ENCODE measurements around the gene PRDX1. TPM values are rescaled to one million over a fixed set of nuclear protein-coding genes. Genes with fewer than 3 reads are reported as not detected.
"Not testable (repeated sequence)": the region's sequence is repeated elsewhere in the genome, so short reads cannot be mapped to it uniquely, and the experiment has no call there.

PRDX1 gene
- total RNA-seq, 5 donors from 2014 or later (not counting 1 experiment from before 2014, with no cell fraction given), result 59.3 to 156 (median 151) TPM

DNA sequence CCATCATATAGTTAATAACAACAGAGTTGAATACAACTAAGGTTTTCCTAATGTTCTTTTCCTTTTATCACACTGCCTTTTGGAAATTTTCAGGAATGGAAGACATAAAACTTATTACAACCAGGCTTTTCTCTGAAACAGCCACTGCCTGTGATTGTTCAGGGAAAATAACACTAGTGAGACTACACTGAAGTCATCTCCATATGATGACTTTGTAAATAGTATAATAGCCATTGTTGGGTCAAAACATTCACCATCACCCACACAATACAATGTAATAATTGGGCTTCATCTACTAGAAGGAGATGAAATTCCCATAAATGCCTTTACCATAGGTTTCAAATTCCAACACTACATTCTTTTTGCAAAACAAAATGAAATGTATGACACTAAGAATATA, 35.7 kb downstream of the PRDX1 start:
- Histone ChIP-seq H3K27me3 (replicated peaks in 1 of 2; ENCODE audit: control insufficient read depth in 2 of 2, extremely low read depth in 1 of 2, insufficient read depth in 2 of 2, low read length in 1 of 2) (no peaks in the 10 kb centered on the region), H3K36me3 (ENCODE audit: control insufficient read depth in 2 of 2, extremely low read depth in 1 of 2, insufficient read depth in 1 of 2, low read length in 1 of 2) (no peaks in the 10 kb centered on the region), H3K4me3 (ENCODE audit: control insufficient read depth in 1 of 2, extremely low read depth in 1 of 2, low read length in 1 of 2) (no peak overlapping the region), H3K27ac (ENCODE audit: low read length) (no peak overlapping the region), H3K4me1 (ENCODE audit: control insufficient read depth in 1 of 2, extremely low read depth in 1 of 2, insufficient read depth in 2 of 2, low read length in 2 of 2) (peaks cover 0 to 14% of the 10 kb centered on the region in 2 experiments), H3K9me3 (no peaks in the 10 kb centered on the region)
- ChIA-PET CTCF (interaction anchor here (0.6 to 1.0 kb wide), 3 partner anchors 13 to 728 kb away, joined by 3 read pairs; no protein-coding TSS in a partner anchor), POLR2A (interaction anchor here in 1 of 2 donors (0.6 to 0.7 kb wide), 2 partner anchors 782 to 1820 kb away, joined by 3 to 6 read pairs; no protein-coding TSS in a partner anchor)
- no peaks in the 10 kb centered on the region for H3K27me3 Mint-ChIP-seq
- H3K4me1 Mint-ChIP-seq, result peaks cover 6 to 10% (median 6%) of the 10 kb centered on the region in 3 donors
- H3K4me3 Mint-ChIP-seq, result no peak overlapping the region
- no peaks in the 10 kb centered on the region for H3K36me3 Mint-ChIP-seq
- no peak for ATAC-seq (replicated peaks in 1 of 4)
- DNase-seq, result no peak
- H3K27ac Mint-ChIP-seq, result no peak overlapping the region
- no peaks in the 10 kb centered on the region for H3K9me3 Mint-ChIP-seq

DNA sequence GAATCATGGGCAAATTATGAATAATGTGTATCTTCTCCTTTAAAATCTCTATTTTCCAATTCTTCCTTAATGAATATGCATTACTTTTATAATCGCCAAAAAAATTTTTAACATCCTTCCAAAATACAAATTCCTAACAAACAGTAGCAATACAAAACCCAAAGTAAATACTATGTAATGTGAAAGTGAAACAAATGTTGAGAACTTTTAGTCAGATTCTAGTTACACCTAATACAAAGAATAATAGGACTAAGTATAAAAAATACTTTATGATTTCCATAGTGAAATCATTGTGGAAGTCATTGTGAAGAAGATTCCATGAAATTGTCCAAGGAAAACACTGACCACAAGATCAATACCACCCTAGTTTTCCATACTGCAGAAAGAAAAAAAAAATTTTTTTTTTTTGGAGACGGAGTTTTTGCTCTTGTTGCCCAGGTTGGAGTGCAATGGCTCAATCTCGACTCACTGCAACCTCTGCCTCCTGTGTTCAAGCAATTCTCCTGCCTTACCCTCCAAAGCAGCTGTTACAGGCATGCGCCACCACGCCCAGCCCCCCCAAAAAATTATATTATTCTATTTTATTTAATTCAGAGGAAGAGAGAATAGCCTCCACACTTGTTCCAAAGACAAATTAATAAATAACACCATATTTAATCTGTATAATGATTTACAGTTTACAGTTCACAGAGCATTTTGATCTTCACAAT, 42.5 kb downstream of the PRDX1 start:
- CTCF ChIA-PET, result interaction anchor here in 1 of 2 donors (0.7 kb wide), 2 partner anchors 15 to 1696 kb away, joined by 3 to 5 read pairs; no protein-coding TSS in a partner anchor
- Mint-ChIP-seq H3K4me3 (no peak overlapping the region), H3K4me1 (peaks cover 0 to 6% (median 3%) of the 10 kb centered on the region in 3 donors), H3K27me3 (no peaks in the 10 kb centered on the region), H3K36me3 (peaks cover 3% of the 10 kb centered on the region), H3K9me3 (no peaks in the 10 kb centered on the region), H3K27ac (no peak overlapping the region)
- WGBS (ENCODE audit: insufficient coverage), result no CpG with 5 or more reads among the region's 5 CpGs
- DNase-seq (no peak), ATAC-seq (replicated peaks in 1 of 4) (no peak)
- H3K27ac ChIP-seq (ENCODE audit: low read length), result no peak overlapping the region
- H3K36me3 ChIP-seq (ENCODE audit: control insufficient read depth in 2 of 2, extremely low read depth in 1 of 2, insufficient read depth in 1 of 2, low read length in 1 of 2), result no peaks in the 10 kb centered on the region
- H3K27me3 ChIP-seq (replicated peaks in 1 of 2; ENCODE audit: control insufficient read depth in 2 of 2, extremely low read depth in 1 of 2, insufficient read depth in 2 of 2, low read length in 1 of 2), result no peaks in the 10 kb centered on the region
- H3K4me1 ChIP-seq (ENCODE audit: control insufficient read depth in 1 of 2, extremely low read depth in 1 of 2, insufficient read depth in 2 of 2, low read length in 2 of 2), result no peaks in the 10 kb centered on the region
- POLR2A ChIA-PET, result interaction anchor here (0.6 to 0.7 kb wide), 2 partner anchors 33 to 879 kb away, joined by 3 to 4 read pairs; no protein-coding TSS in a partner anchor
- H3K4me3 ChIP-seq (ENCODE audit: control insufficient read depth in 1 of 2, extremely low read depth in 1 of 2, low read length in 1 of 2), result no peak overlapping the region
- no peaks in the 10 kb centered on the region for H3K9me3 ChIP-seq

- no peak overlapping the region for H3K4me3 Mint-ChIP-seq
- H3K27me3 Mint-ChIP-seq, result no peaks in the 10 kb centered on the region
- POLR2A ChIA-PET, result interaction anchor here (0.6 to 0.7 kb wide), 2 partner anchors 34 to 878 kb away, joined by 3 to 4 read pairs; no protein-coding TSS in a partner anchor
- no peaks in the 10 kb centered on the region for H3K27me3 ChIP-seq (replicated peaks in 1 of 2; ENCODE audit: control insufficient read depth in 2 of 2, extremely low read depth in 1 of 2, insufficient read depth in 2 of 2, low read length in 1 of 2)
- DNase-seq, result no peak
- H3K9me3 ChIP-seq, result no peaks in the 10 kb centered on the region
- H3K9me3 Mint-ChIP-seq, result no peaks in the 10 kb centered on the region
- H3K4me1 Mint-ChIP-seq, result peaks cover 0 to 6% (median 3%) of the 10 kb centered on the region in 3 donors
- no peak overlapping the region for H3K27ac ChIP-seq (ENCODE audit: low read length)
- H3K4me1 ChIP-seq (ENCODE audit: control insufficient read depth in 1 of 2, extremely low read depth in 1 of 2, insufficient read depth in 2 of 2, low read length in 2 of 2), result no peaks in the 10 kb centered on the region
- H3K36me3 ChIP-seq (ENCODE audit: control insufficient read depth in 2 of 2, extremely low read depth in 1 of 2, insufficient read depth in 1 of 2, low read length in 1 of 2), result no peaks in the 10 kb centered on the region
- CTCF ChIA-PET, result interaction anchor here in 1 of 2 donors (0.7 kb wide), 2 partner anchors 16 to 1697 kb away, joined by 3 to 5 read pairs; no protein-coding TSS in a partner anchor
- peaks cover 3% of the 10 kb centered on the region for H3K36me3 Mint-ChIP-seq
- no peak overlapping the region for H3K27ac Mint-ChIP-seq
- 100% methylated on average over 1 of the region's 4 CpGs for WGBS (ENCODE audit: insufficient coverage)
- ATAC-seq (replicated peaks in 1 of 4), result no peak
- no peak overlapping the region for H3K4me3 ChIP-seq (ENCODE audit: control insufficient read depth in 1 of 2, extremely low read depth in 1 of 2, low read length in 1 of 2)
Measured at GRCh38 chr1:45478121-45478814, 43.4 kb downstream of the PRDX1 start.

DNA sequence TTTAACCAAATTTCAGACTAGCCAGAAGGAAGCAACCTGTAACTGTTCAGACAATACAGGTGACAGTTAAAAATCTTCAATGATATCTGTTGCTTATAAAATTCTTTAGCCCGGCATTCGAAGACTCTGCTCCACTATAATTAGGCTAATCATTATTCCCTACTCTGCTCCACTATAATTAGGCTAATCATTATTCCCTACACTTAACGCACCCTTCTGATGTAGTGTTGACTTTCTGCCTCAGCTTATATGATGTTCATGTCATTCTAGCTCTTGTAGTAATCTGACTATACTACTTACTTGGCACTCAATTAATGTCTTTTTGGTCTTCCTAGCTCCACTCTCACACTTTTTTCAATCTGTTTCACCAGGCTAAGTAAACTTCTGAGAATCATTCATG, 44.0 kb downstream of the PRDX1 start:
- H3K9me3 Mint-ChIP-seq, result no peaks in the 10 kb centered on the region
- Histone ChIP-seq H3K4me1 (ENCODE audit: control insufficient read depth in 1 of 2, extremely low read depth in 1 of 2, insufficient read depth in 2 of 2, low read length in 2 of 2) (no peaks in the 10 kb centered on the region), H3K4me3 (ENCODE audit: control insufficient read depth in 1 of 2, extremely low read depth in 1 of 2, low read length in 1 of 2) (no peak overlapping the region), H3K27me3 (replicated peaks in 1 of 2; ENCODE audit: control insufficient read depth in 2 of 2, extremely low read depth in 1 of 2, insufficient read depth in 2 of 2, low read length in 1 of 2) (no peaks in the 10 kb centered on the region), H3K9me3 (no peaks in the 10 kb centered on the region), H3K27ac (ENCODE audit: low read length) (no peak overlapping the region), H3K36me3 (ENCODE audit: control insufficient read depth in 2 of 2, extremely low read depth in 1 of 2, insufficient read depth in 1 of 2, low read length in 1 of 2) (no peaks in the 10 kb centered on the region)
- H3K27me3 Mint-ChIP-seq, result no peaks in the 10 kb centered on the region
- H3K4me1 Mint-ChIP-seq, result peaks cover 0 to 6% (median 3%) of the 10 kb centered on the region in 3 donors
- no peak overlapping the region for H3K27ac Mint-ChIP-seq
- peaks cover 3% of the 10 kb centered on the region for H3K36me3 Mint-ChIP-seq
- DNase-seq, result no peak
- ChIA-PET POLR2A (interaction anchor here in 1 of 2 donors (0.6 kb wide), 1 partner anchor 906 kb away, joined by 3 read pairs; no protein-coding TSS in a partner anchor), CTCF (no interaction called here)
- WGBS (ENCODE audit: insufficient coverage), result 100% methylated on average over 1 of the region's 3 CpGs
- no peak overlapping the region for H3K4me3 Mint-ChIP-seq
- ATAC-seq (replicated peaks in 1 of 4), result no peak

DNA sequence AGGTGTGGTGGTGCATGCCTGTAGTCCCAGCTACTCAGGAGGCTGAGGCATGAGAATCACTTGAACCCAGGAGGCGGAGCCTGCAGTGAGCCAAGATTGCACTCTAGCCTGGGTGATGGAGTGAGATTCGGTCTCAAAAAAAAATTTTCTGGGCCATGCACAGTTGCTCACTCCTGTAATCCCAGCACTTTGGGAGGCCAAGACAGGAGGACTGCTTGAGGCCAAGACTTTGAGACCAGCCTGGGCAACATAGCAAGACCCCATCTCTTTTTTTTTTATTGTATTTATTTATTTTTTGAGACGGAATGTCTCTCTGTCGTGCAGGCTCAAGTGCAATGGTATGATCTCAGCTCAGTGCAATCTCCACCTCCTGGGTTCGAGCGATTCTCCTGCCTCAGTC, 47.5 kb downstream of the PRDX1 start:
- POLR2A ChIA-PET, result interaction anchor here in 1 of 2 donors (0.6 to 0.7 kb wide), 2 partner anchors 164 to 843 kb away, joined by 4 to 5 read pairs; no protein-coding TSS in a partner anchor
- WGBS (ENCODE audit: insufficient coverage), result 100% methylated on average over 2 of the region's 6 CpGs
- not testable (repeated sequence) for H3K27ac ChIP-seq (ENCODE audit: low read length)

GRCh38 chr1:45473302-45473701, 48.4 kb downstream of the PRDX1 start:
- ATAC-seq (replicated peaks in 1 of 4) (no peak), DNase-seq (no peak)
- no CpG with 5 or more reads among the region's 2 CpGs for WGBS (ENCODE audit: insufficient coverage)
- Mint-ChIP-seq H3K27ac (no peak overlapping the region), H3K9me3 (no peaks in the 10 kb centered on the region), H3K4me3 (no peak overlapping the region), H3K27me3 (no peaks in the 10 kb centered on the region), H3K36me3 (peaks cover 3% of the 10 kb centered on the region), H3K4me1 (peaks cover 0 to 3% (median 0%) of the 10 kb centered on the region in 3 donors)
- Histone ChIP-seq H3K9me3 (no peaks in the 10 kb centered on the region), H3K4me1 (ENCODE audit: control insufficient read depth in 1 of 2, extremely low read depth in 1 of 2, insufficient read depth in 2 of 2, low read length in 2 of 2) (no peaks in the 10 kb centered on the region), H3K4me3 (ENCODE audit: control insufficient read depth in 1 of 2, extremely low read depth in 1 of 2, low read length in 1 of 2) (no peak overlapping the region), H3K27me3 (replicated peaks in 1 of 2; ENCODE audit: control insufficient read depth in 2 of 2, extremely low read depth in 1 of 2, insufficient read depth in 2 of 2, low read length in 1 of 2) (no peaks in the 10 kb centered on the region), H3K36me3 (ENCODE audit: control insufficient read depth in 2 of 2, extremely low read depth in 1 of 2, insufficient read depth in 1 of 2, low read length in 1 of 2) (no peaks in the 10 kb centered on the region), H3K27ac (ENCODE audit: low read length) (no peak overlapping the region)
- CTCF ChIA-PET, result no interaction called here
- POLR2A ChIA-PET, result interaction anchor here (0.6 to 0.7 kb wide), 2 partner anchors 163 to 377 kb away, joined by 3 to 4 read pairs; no protein-coding TSS in a partner anchor

More for the DNA sequence above, 47.5 kb downstream of the PRDX1 start:
- H3K36me3 Mint-ChIP-seq; H3K4me1 Mint-ChIP-seq; H3K9me3 ChIP-seq; H3K36me3 ChIP-seq (ENCODE audit: control insufficient read depth in 2 of 2, extremely low read depth in 1 of 2, insufficient read depth in 1 of 2, low read length in 1 of 2); H3K4me3 Mint-ChIP-seq; H3K27me3 Mint-ChIP-seq; H3K27me3 ChIP-seq (replicated peaks in 1 of 2; ENCODE audit: control insufficient read depth in 2 of 2, extremely low read depth in 1 of 2, insufficient read depth in 2 of 2, low read length in 1 of 2); CTCF ChIA-PET; H3K4me3 ChIP-seq (ENCODE audit: control insufficient read depth in 1 of 2, extremely low read depth in 1 of 2, low read length in 1 of 2); H3K9me3 Mint-ChIP-seq; H3K27ac Mint-ChIP-seq; H3K4me1 ChIP-seq (ENCODE audit: control insufficient read depth in 1 of 2, extremely low read depth in 1 of 2, insufficient read depth in 2 of 2, low read length in 2 of 2); ATAC-seq (replicated peaks in 1 of 4); DNase-seq: not testable (repeated sequence)

All from T-cell (primary cell).